Measurements from ENCODE around the gene TRPM8. TPM values are rescaled to one million over a fixed set of nuclear protein-coding genes. Genes with fewer than 3 reads are reported as not detected.

The TRPM8 gene
- total and polyA plus RNA-seq, 2 of the 13 experiments (the other 11 are each of a cell fraction or from before 2014, with no cell fraction given): 0.12 TPM; not detected in 1

GRCh38 chr2:234024304-234024703 is 107.1 kb downstream of the TRPM8 start (continued):
- TF ChIP-seq ZNF225 (CRISPR knock-in tag; IDR thresholded peaks at IDR 0.05): no peak
- no peak for TF ChIP-seq SETDB1 (CRISPR knock-in tag; IDR thresholded peaks at IDR 0.05; ENCODE audit: borderline replicate concordance)
- TF ChIP-seq ZNF616 (CRISPR knock-in tag; IDR thresholded peaks at IDR 0.05; ENCODE audit: low read depth): no peak

GRCh38 chr2:234025466-234025865 is 108.3 kb downstream of the TRPM8 start:
- peak; percentile 25; the same call in 1 of the 3 replicates for ATAC-seq
- H3K4me1 ChIP-seq (ENCODE audit: insufficient read depth, low read length): no peaks in the 10 kb centered on the region
- H3K4me3 ChIP-seq (replicated peaks in 1 of 3; ENCODE audit: insufficient read depth in 1 of 3, low read depth in 2 of 3, low read length in 3 of 3): no peak overlapping the region
- no peak overlapping the region for H3K4me2 ChIP-seq (ENCODE audit: low read depth, low read length)
- H3K27ac ChIP-seq (ENCODE audit: extremely low read length, insufficient read depth, low read length): no peak overlapping the region
- no peak overlapping the region for H3K9ac ChIP-seq (ENCODE audit: insufficient read depth, low read depth, low read length)
- ChIA-PET POLR2A (no interaction called here), CTCF (ENCODE audit: low intra/inter-chr PET ratio, low total read pairs) (no interaction called here)
- H3K79me2 ChIP-seq (ENCODE audit: insufficient read depth, low read length): no peaks in the 10 kb centered on the region
- H2AFZ ChIP-seq (ENCODE audit: low read length): no peak overlapping the region
- no peaks in the 10 kb centered on the region for H3K9me3 ChIP-seq (ENCODE audit: low read length)
- no peaks in the 10 kb centered on the region for H3K36me3 ChIP-seq (replicated peaks in 1 of 2; ENCODE audit: control insufficient read depth in 1 of 2, insufficient read depth in 2 of 2, low read length in 2 of 2)
- no peaks in the 10 kb centered on the region for H4K20me1 ChIP-seq (ENCODE audit: insufficient read depth, low read length)
- no peak for DNase-seq (ENCODE audit: low spot score)
- 21% methylated on average over 10 of the region's 10 CpGs for WGBS (ENCODE audit: low lambda C conversion rate)
- no peak for FAIRE-seq
- in situ Hi-C loops (cut with HindIII; ENCODE audit: extremely low pct_ligation_motif_present, low pct_unique_long_range_greater_than_20kb) (no loop called here), intact Hi-C loops (cut with micrococcal nuclease; ENCODE audit: unreplicated experiment) (no loop called here)
- no peaks in the 10 kb centered on the region; a peak in 1 of 5 replicates for H3K27me3 ChIP-seq (ENCODE audit: control insufficient read depth in 1 of 2, insufficient read depth in 2 of 2, low read length in 2 of 2)
- no TSS peak for BruUV-seq (replicated peaks)
- no peak for TF ChIP-seq POLR2AphosphoS2 (IDR thresholded peaks at IDR 0.05; ENCODE audit: low read depth, low read length)
- no peak for TF ChIP-seq ZFP41 (CRISPR knock-in tag; IDR thresholded peaks at IDR 0.05; ENCODE audit: borderline replicate concordance)
- TF ChIP-seq ZNF878 (CRISPR knock-in tag; IDR thresholded peaks at IDR 0.05): no peak
- no peak for TF ChIP-seq ZNF317 (CRISPR knock-in tag; IDR thresholded peaks at IDR 0.05)
- TF ChIP-seq ZBTB4 (CRISPR knock-in tag; IDR thresholded peaks at IDR 0.05; ENCODE audit: borderline replicate concordance): no peak
- no peak for TF ChIP-seq ZNF883 (CRISPR knock-in tag; IDR thresholded peaks at IDR 0.05; ENCODE audit: not compliant biosample characterization)
- no peak for TF ChIP-seq MNT (IDR thresholded peaks at IDR 0.05)
- no peak for TF ChIP-seq ZNF639 (CRISPR knock-in tag; conservative IDR thresholded peaks at IDR 0.05)
- no peak for TF ChIP-seq ZNF816 (CRISPR knock-in tag; IDR thresholded peaks at IDR 0.05; ENCODE audit: borderline replicate concordance)
- no peak for TF ChIP-seq TRAFD1 (CRISPR knock-in tag; IDR thresholded peaks at IDR 0.05; ENCODE audit: borderline replicate concordance)
- TF ChIP-seq ZNF781 (CRISPR knock-in tag; IDR thresholded peaks at IDR 0.05; ENCODE audit: borderline replicate concordance, not compliant biosample characterization): no peak
- TF ChIP-seq ZNF34 (CRISPR knock-in tag; IDR thresholded peaks at IDR 0.05; ENCODE audit: borderline replicate concordance): no peak
